T-cell (primary cell): ENCODE data around the gene RPH3AL. TPM values are rescaled to one million over a fixed set of nuclear protein-coding genes. Genes with fewer than 3 reads are reported as not detected.
"Not testable (repeated sequence)": the region's sequence is repeated elsewhere in the genome, so short reads cannot be mapped to it uniquely, and the experiment has no call there.

Experiments
- ATAC-seq, 4 experiments: fragments of 200-7000 bp in 3 of 4; fragments of 150-1000 bp in 1 of 4; cut with Tn5 transposase; replicated peaks in 1 of 4; 1 replicate in 3 of 4; 2 replicates in 1 of 4; pipeline ENCODE4 v1.10.0; 2021; ENCODE audit warnings: moderate library complexity in 3 of 4, mild to moderate bottlenecking in 2 of 4, moderate number of reproducible peaks in 1 of 4
- CTCF ChIA-PET, 2 donors: fragments of 300-600 bp; sonication (Branson Sonifier 250); formaldehyde crosslinking; loops; one replicate each; lab custom pipeline; 2022; ENCODE audit warnings: antibody characterized with exemption in 2 of 2; lab: Charles Lee
- POLR2A ChIA-PET, 2 donors: fragments of 300-600 bp; sonication (Branson Sonifier 250); formaldehyde crosslinking; loops; one replicate each; lab custom pipeline; 2022; ENCODE audit warnings: antibody characterized with exemption in 2 of 2; lab: Charles Lee
- DNase-seq, 35 experiments: peaks; one replicate each; pipeline versions ENCODE4 v3.0.0 to v3.0.0-alpha.2; 2013 to 2023
- H3K27ac ChIP-seq: one replicate; pipeline ENCODE4 v1.5.1; 2013; ENCODE audit warnings: low read length
- H3K27me3 ChIP-seq, 2 experiments: replicated peaks in 1 of 2; 1 replicate in 1 of 2; 2 replicates in 1 of 2; pipeline versions ENCODE4 v1.6.1 to v1.7.0; 2013; ENCODE audit warnings: low read length in 1 of 2, mixed read lengths in 1 of 2; ENCODE audit not compliant: control insufficient read depth in 2 of 2, insufficient read depth in 2 of 2; ENCODE audit errors: extremely low read depth in 1 of 2
- H3K36me3 ChIP-seq, 2 donors: 1 replicate in 1 of 2; 2 replicates in 1 of 2; pipeline versions ENCODE4 v1.6.1 to v1.7.0; 2013; ENCODE audit warnings: low read length in 1 of 2; ENCODE audit not compliant: control insufficient read depth in 2 of 2, insufficient read depth in 1 of 2; ENCODE audit errors: extremely low read depth in 1 of 2
- H3K4me1 ChIP-seq, 2 experiments: 1 replicate in 1 of 2; 2 replicates in 1 of 2; pipeline versions ENCODE4 v1.6.1 to v1.7.0; 2013; ENCODE audit warnings: low read length in 2 of 2, mixed read lengths in 1 of 2; ENCODE audit not compliant: insufficient read depth in 2 of 2, control insufficient read depth in 1 of 2; ENCODE audit errors: extremely low read depth in 1 of 2
- H3K4me3 ChIP-seq, 2 donors: 1 replicate in 1 of 2; 2 replicates in 1 of 2; pipeline versions ENCODE4 v1.5.1 to v1.7.0; 2013; ENCODE audit warnings: mild to moderate bottlenecking in 2 of 2, low read length in 1 of 2, moderate library complexity in 1 of 2; ENCODE audit not compliant: control insufficient read depth in 1 of 2; ENCODE audit errors: extremely low read depth in 1 of 2
- H3K9me3 ChIP-seq: 2 replicates; pipeline ENCODE4 v1.7.0; 2013
- H3K27ac Mint-ChIP-seq, 2 donors: one replicate each; pipeline ENCODE4 v1.8.0; 2020 to 2021; ENCODE audit warnings: mild to moderate bottlenecking in 2 of 2, mixed read lengths in 2 of 2
- H3K27me3 Mint-ChIP-seq, 2 donors: one replicate each; pipeline ENCODE4 v1.8.0; 2021 to 2022; ENCODE audit warnings: mixed read lengths in 2 of 2
- H3K36me3 Mint-ChIP-seq: one replicate; pipeline ENCODE4 v1.8.0; 2021; ENCODE audit warnings: mixed read lengths
- H3K4me1 Mint-ChIP-seq, 3 donors: one replicate each; pipeline ENCODE4 v1.8.0; 2020 to 2022; ENCODE audit warnings: mixed read lengths in 3 of 3, mild to moderate bottlenecking in 1 of 3
- H3K4me3 Mint-ChIP-seq, 3 donors: one replicate each; pipeline ENCODE4 v1.8.0; 2020 to 2022; ENCODE audit warnings: mild to moderate bottlenecking in 3 of 3, mixed read lengths in 3 of 3, moderate library complexity in 3 of 3
- H3K9me3 Mint-ChIP-seq, 3 donors: one replicate each; pipeline ENCODE4 v1.8.0; 2020 to 2022; ENCODE audit warnings: mixed read lengths in 3 of 3
- WGBS: methylation state at CpG from one replicate; pipeline ENCODE4 v1.1.5; 2013; ENCODE audit warnings: missing lambda C conversion rate; ENCODE audit not compliant: insufficient coverage; 5-methylcytosine and 5-hydroxymethylcytosine counted together
- total RNA-seq, 35 experiments: library from RNA in 6 of 35; stranded (reverse) in 6 of 35; fragments of 120-200 nt in 1 of 35; gene quantifications; one replicate each; pipeline versions ENCODE4 v1.2.1 to v1.2.4 and lab custom pipeline; 2013 to 2026

RPH3AL gene
- total RNA-seq, 5 donors from 2014 or later (not counting 1 experiment from before 2014, with no cell fraction given): 4.5 to 10.5 (median 5.3) TPM

- CTCF ChIA-PET: no interaction called here
- no peak overlapping the region for H3K27ac ChIP-seq
Observed at GRCh38 chr17:278676-279059, 73.9 kb downstream of the RPH3AL start.

GRCh38 chr17:278055-278675 is 74.4 kb downstream of the RPH3AL start:
- H3K27ac Mint-ChIP-seq: no peak overlapping the region
- ChIA-PET CTCF (no interaction called here), POLR2A (no interaction called here)

More at GRCh38 chr17:278676-279059, 73.9 kb downstream of the RPH3AL start:
- ATAC-seq (no peak), DNase-seq (no peak)
- no peaks in the 10 kb centered on the region for H3K4me1 Mint-ChIP-seq
- H3K27ac Mint-ChIP-seq: no peak overlapping the region
- H3K27me3 Mint-ChIP-seq: no peaks in the 10 kb centered on the region
- H3K4me3 ChIP-seq: no peak overlapping the region
- WGBS: 92% methylated on average over 2 of the region's 5 CpGs
- no peaks in the 10 kb centered on the region for H3K9me3 Mint-ChIP-seq
- H3K36me3 ChIP-seq: no peaks in the 10 kb centered on the region
- H3K4me3 Mint-ChIP-seq: no peak overlapping the region
- H3K4me1 ChIP-seq: no peaks in the 10 kb centered on the region
- H3K27me3 ChIP-seq: no peaks in the 10 kb centered on the region
- H3K36me3 Mint-ChIP-seq: no peaks in the 10 kb centered on the region
- no peaks in the 10 kb centered on the region for H3K9me3 ChIP-seq
- POLR2A ChIA-PET: no interaction called here

GRCh38 chr17:274902-275301 is 77.7 kb downstream of the RPH3AL start:
- no peak overlapping the region for H3K4me3 Mint-ChIP-seq
- no peak overlapping the region for H3K4me3 ChIP-seq
- ChIA-PET POLR2A (interaction anchor here in 1 of 2 donors (0.7 kb wide), 1 partner anchor 277 kb away, joined by 3 read pairs; no protein-coding TSS in a partner anchor), CTCF (no interaction called here)
- H3K9me3 Mint-ChIP-seq: no peaks in the 10 kb centered on the region
- no peaks in the 10 kb centered on the region for H3K4me1 ChIP-seq
- no peaks in the 10 kb centered on the region for H3K4me1 Mint-ChIP-seq
- no peak overlapping the region for H3K27ac Mint-ChIP-seq
- H3K9me3 ChIP-seq: no peaks in the 10 kb centered on the region
- no peak for ATAC-seq
- no peaks in the 10 kb centered on the region for H3K36me3 ChIP-seq
- peaks cover 5% of the 10 kb centered on the region for H3K36me3 Mint-ChIP-seq
- H3K27me3 ChIP-seq: no peaks in the 10 kb centered on the region
- no peaks in the 10 kb centered on the region for H3K27me3 Mint-ChIP-seq
- DNase-seq: no peak
- 95% methylated on average over 5 of the region's 5 CpGs for WGBS
- H3K27ac ChIP-seq: no peak overlapping the region

More at GRCh38 chr17:278055-278675, 74.4 kb downstream of the RPH3AL start:
- no peak overlapping the region for H3K4me3 ChIP-seq
- Mint-ChIP-seq H3K27me3 (no peaks in the 10 kb centered on the region), H3K9me3 (no peaks in the 10 kb centered on the region), H3K4me3 (no peak overlapping the region), H3K4me1 (no peaks in the 10 kb centered on the region), H3K36me3 (no peaks in the 10 kb centered on the region)
- H3K27me3 ChIP-seq: no peaks in the 10 kb centered on the region
- no peaks in the 10 kb centered on the region for H3K36me3 ChIP-seq
- H3K9me3 ChIP-seq: no peaks in the 10 kb centered on the region
- 88% methylated on average over 6 of the region's 12 CpGs for WGBS
- ATAC-seq (no peak), DNase-seq (no peak)
- no peaks in the 10 kb centered on the region for H3K4me1 ChIP-seq
- no peak overlapping the region for H3K27ac ChIP-seq

- Histone ChIP-seq H3K27me3 (no peaks in the 10 kb centered on the region), H3K4me1 (no peaks in the 10 kb centered on the region), H3K9me3 (no peaks in the 10 kb centered on the region), H3K27ac (no peak overlapping the region), H3K36me3 (no peaks in the 10 kb centered on the region), H3K4me3 (no peak overlapping the region)
- Mint-ChIP-seq H3K4me1 (no peaks in the 10 kb centered on the region), H3K36me3 (peaks cover 5% of the 10 kb centered on the region), H3K27ac (no peak overlapping the region), H3K9me3 (no peaks in the 10 kb centered on the region), H3K27me3 (no peaks in the 10 kb centered on the region), H3K4me3 (no peak overlapping the region)
- POLR2A ChIA-PET: no interaction called here
- WGBS: 86% methylated on average over 23 of the region's 28 CpGs
- CTCF ChIA-PET: no interaction called here
- ATAC-seq: no peak
- DNase-seq: no peak
Observed at GRCh38 chr17:273981-274832, 78.4 kb downstream of the RPH3AL start.

GRCh38 chr17:272856-273255 is 79.8 kb downstream of the RPH3AL start:
- H3K36me3 Mint-ChIP-seq, H3K27ac ChIP-seq, CTCF ChIA-PET, H3K27ac Mint-ChIP-seq, H3K9me3 ChIP-seq, H3K4me1 ChIP-seq, H3K36me3 ChIP-seq, POLR2A ChIA-PET, H3K27me3 Mint-ChIP-seq, H3K4me3 ChIP-seq, H3K27me3 ChIP-seq, H3K4me1 Mint-ChIP-seq, H3K4me3 Mint-ChIP-seq, H3K9me3 Mint-ChIP-seq, ATAC-seq, DNase-seq: not testable (repeated sequence)
- WGBS: 84% methylated on average over 12 of the region's 26 CpGs

- CTCF ChIA-PET: not testable (repeated sequence)
Observed at GRCh38 chr17:271928-272623, 80.5 kb downstream of the RPH3AL start.

More at GRCh38 chr17:271928-272623, 80.5 kb downstream of the RPH3AL start:
- H3K36me3 Mint-ChIP-seq, DNase-seq, H3K4me1 ChIP-seq, H3K4me3 Mint-ChIP-seq, POLR2A ChIA-PET, H3K27me3 ChIP-seq, H3K36me3 ChIP-seq, H3K27me3 Mint-ChIP-seq, H3K27ac ChIP-seq, H3K27ac Mint-ChIP-seq, ATAC-seq, H3K4me3 ChIP-seq, H3K9me3 Mint-ChIP-seq, H3K4me1 Mint-ChIP-seq, H3K9me3 ChIP-seq: not testable (repeated sequence)
- WGBS: no CpG with 5 or more reads among the region's 4 CpGs
